Measurements from ENCODE around the gene ARL6.

The ARL6 gene, protein sequence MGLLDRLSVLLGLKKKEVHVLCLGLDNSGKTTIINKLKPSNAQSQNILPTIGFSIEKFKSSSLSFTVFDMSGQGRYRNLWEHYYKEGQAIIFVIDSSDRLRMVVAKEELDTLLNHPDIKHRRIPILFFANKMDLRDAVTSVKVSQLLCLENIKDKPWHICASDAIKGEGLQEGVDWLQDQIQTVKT

DNA sequence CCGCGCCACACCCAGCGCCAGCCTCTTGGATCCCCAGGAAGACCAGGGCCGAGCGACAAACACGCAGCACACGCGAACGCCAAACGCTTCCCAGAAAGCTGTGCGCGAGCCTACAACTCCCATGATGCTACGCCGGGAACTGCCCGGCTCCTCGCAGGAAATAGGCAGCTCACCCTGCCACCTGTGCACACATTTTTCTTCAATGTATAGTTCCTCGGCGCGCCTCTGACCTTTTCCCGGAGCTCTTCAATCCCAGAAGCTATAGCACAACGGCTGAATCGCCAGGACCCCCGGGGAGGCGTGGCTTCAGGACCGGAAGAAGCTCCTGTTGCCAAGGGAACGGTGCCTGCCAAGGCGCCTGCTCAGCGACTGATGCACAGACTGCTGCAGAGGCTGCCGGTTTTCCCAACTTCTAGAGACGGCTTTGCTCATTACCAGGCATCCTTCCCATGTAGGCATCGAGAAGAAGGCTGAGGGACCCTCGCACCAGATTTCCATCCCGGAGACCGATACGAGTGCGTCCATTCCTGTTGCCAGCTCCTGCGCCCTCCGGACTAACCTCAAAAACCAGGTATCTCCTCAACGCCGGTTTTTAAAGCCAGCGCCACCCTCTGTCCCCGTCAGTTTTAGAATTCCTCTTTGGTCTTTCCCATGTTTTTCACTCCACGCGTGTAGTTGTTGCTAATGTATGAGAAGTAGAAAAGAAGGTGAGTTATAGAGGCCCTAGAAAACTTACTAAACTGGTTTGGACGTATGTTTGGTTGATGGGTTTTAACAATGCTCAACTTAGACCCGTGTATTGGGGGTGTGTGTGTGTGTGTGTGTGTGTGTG, at the start of gene ARL6:
Gene ARL6, plus strand, starts transcription at position 352 of the 832 bp plus-strand sequence. CDS start 3,350 bp downstream, outside the sequence.
- peak; percentile 83 for DNase-seq

DNA sequence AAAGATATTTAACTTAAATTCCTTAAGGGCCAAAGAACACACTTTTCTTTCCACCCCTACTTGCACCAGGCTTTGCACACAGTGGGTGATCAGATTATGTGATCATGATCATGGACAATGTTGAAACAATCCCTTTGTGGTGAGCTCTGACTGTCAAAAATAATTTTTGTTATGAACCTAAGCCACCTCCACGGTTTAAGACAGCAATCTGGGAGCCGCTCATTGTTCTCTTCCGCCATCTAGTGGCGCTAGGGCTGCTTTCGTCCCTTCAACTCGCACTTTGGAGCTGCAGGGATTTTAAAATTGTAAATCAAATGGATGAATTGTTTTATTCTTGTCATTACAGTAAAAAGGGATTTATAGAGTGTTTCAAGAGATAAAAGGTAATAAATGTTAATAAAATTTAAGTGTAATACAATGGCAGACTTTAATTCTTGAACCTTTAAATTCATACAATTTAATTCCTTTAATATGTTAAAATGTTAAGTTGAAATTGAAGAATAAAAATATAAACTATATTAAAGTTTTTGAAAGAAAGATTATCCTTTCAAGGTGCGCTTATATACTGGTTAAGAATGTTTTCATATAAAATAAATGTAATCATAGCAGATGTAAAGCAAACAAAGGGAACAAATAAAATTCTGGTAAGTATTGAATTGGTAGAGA, 45.3 kb upstream of the ARL6 start:
- peak; percentile 66 for DNase-seq

DNA sequence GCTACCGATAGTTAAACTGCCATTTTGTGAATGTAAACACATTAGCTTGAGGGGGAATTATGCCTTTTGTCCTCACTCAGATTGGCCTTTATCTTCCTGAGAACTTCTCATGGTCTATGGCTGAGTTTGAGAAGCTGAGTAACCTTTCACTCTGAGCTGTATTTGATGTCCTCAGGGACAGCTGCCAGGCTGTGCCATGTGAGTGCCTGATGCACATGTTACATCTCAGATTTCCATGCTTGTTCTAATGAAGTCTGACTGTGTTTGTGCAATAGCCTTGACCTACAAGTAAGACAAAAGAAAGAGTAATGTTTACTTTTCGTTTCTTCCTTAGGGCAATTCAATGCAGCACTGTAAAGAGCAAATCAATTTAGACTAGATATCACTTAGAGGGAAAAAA, 44.1 kb upstream of the ARL6 start:
- no peak for DNase-seq

DNA sequence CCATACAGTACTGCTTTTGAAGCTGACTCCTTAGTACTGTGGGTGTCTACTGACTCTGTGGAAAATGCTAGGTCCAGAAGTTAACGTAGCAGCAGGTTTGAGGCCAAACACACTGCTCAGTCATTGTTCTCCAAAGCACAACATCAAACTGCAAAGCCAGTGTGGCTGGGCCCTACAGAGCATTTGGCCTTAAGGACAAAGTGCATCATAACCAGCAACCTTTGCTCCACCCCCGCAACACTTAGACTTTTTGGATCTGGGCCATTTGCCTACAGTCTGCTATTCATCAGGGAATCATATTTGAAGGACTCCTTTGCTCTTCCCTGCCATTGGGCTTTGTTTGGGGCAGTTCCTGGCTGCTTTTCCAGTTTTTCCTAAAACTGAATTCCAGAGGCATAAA, 43.1 kb upstream of the ARL6 start:
- DNase-seq = no peak

DNA sequence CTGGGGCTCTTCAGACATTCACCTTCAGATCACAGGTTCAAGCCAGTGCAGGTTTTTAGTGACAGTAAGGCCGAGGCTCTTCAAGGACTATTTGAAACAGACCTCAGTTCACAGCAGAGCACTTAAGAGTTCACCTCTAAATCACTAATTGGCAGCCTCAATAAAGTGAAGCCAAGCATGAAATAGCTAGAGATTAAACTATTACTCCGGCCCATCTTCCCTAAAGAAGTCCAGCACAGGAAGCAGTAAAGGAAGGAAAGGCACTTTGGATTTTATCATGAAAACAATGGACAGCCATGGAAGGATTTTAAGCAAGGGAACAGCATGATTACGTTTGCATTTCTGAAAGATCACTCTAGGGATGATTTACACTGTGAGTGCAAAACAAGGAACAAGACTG, 27.6 kb upstream of the ARL6 start:
- no peak for DNase-seq

DNA sequence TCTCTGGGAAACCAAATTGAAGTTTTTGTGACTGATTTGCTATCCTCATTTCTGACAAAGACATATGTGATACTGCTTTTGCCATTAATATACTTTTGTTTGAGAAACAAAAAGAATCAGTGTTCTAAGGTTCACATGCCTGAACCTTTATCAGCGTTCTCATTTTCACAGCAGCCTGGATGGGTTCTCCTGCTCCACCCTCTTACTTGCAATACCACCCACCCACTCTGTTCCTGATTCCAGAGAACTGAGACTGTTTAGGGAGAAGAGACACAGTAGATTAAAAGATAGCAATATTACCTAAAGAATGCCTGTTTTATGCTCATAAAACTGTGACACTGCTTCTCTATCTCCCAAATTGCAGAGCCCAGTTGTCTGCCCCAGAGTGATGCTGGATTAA, 25.8 kb upstream of the ARL6 start:
- no peak for DNase-seq

DNA sequence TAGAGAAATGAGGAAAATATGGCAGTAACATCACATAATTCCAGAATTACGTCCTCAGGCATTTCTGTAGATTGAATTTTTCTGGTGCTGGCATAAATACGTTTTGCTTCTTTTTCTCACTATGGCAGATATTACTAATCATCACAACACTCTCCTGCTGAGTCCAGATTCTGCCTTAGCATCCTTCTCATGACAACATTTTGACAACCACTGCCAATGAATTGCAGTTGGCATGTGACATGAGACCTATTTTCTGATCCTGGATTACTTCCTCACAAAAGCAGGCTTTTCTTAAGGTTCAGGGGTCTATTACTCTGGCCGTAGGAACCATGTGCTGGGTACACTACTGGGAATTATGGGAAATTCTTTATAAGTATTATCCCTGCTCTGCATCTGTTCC, 22.5 kb upstream of the ARL6 start:
- DNase-seq = no peak

DNA sequence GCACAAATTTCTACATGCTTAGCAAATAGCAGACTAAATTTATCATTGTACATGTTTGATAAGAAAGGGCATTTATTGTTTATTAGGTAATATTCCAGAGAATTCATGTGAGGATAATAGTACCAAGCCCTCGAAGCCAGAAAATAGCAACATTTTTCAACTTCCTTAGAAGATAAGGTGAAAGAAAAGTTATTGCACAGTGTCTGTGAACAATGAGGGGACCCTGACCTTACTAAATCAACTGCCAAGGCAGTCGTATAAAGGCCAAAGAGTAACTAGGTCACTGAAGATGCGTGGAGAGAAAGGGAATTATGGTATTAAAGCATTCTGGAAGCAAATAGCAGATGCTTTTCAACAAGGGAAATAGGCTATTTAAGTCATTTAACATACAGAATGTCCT, 20.3 kb upstream of the ARL6 start:
- no peak for DNase-seq

DNA sequence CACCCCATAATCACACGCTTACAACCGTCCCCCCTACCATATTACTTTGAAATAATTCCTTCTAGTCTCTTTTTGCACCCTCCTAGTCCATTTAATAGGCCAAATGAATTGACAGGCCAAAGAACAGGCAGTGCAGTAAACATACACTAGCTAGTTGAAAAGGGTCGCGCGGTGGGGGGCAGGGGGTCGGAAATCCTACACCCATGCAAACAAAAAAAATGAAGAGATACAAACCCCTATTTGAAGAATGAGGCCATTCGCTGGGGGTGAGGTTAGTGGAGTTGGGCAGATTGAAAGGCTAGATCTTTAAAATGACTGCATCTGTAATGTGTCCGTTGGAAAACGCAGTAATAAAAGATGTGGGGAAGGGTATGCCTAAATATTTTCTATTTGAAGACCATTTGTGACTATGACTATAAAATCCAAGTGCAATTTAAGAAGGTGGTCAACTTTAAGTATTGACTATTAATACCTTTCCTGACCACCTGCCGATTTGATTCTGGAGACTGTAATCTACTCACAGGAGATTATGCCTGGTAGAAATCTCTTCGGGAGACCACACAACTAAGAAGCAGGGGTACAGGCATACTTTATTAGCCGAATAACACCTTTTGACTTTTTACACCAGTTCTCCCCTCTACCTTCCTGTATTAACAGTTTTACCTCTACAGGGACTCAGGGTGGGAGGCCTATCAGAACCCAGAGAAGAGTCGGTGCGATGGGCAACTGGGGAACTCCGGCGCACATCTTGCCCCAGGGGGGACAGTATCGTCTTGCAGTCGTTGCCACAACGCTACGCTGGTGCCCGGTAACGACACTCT, 762 bp upstream of the ARL6 start:
- DNase-seq = no peak

DNA sequence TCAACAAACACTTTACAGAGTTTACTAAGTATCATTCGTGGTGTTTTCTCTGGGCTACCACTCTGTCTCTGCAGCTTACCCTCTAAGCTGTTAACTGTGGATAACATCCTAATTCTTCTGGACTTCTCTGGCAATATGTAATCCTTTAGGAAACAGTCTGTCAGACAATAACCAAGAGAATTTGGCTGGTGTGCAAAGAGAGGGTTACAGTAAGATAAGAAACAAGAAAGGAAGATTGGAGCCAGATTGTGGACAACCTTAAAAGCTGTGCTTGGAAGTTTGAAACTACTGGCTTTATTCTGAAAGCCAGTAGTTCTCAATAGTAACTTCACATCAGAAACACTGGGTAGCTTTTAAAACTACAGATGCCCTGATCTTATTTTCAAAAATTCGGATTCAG, 778 bp downstream of the ARL6 start:
- no peak for DNase-seq

DNA sequence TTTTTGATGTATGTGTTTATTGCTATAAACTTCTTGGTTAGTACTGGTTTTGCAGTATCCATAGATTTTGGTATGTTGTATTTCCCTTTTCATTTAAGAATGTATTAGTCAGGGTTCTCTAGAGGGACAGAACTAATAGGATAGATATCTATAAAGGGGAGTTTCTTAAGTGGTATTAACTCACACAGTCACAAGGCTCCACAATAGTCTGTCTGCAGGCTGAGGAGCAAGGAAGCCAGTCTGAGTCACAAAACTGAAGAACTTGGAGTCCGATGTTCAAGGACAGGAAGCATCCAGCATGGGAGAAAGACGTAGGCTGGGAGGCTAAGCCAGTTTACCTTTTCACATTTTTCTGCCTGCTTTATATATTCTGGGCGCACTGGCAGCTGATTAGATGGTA, 8.4 kb downstream of the ARL6 start:
- no peak for DNase-seq

DNA sequence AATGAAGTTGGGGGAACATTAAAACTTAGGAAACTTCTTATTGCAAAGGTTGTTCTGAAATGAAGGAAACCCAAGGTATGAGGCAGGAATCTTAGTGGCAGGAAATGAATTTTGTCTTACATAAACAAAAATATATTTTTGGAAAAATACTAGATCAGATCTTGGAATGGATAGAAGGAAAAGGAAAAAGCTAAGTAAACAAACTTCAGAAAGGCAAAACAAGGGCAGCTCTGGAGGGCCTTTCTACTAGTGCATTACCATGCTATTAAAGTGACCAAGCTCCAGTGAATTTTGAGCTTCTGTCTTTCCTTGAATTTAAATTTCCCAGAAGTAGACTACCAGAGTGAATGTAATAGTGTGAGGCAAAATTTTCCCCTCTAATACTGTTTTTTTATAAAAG, 13.6 kb downstream of the ARL6 start:
- DNase-seq = no peak

DNA sequence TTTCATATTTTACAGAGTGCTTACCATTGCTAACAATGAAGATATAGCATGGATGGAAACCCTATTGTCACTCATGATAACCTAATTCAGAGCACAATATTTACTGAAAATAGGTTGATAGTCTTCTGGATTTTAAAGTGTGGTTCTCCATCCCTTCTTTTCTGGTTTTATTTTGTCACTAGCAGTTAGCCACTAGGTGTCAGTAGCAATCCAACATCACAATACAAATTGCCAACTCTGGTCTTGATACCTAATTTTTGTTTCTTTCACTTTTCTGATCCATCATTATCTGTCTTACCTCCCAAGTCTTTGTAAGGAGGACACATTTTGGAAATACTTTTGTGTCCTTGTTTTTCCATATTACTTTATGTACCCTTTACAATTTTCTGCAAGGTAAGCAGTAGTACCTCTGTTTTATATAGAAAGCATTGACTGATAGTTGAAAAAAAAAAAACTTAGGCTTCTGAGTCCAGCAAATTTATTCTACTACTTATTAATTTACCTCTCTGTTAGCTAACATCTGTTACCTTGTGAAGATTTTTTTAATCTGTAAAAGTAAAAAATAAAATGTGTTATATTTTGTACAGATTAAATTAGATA, 29.0 kb downstream of the ARL6 start:
- DNase-seq = peak; percentile 62

DNA sequence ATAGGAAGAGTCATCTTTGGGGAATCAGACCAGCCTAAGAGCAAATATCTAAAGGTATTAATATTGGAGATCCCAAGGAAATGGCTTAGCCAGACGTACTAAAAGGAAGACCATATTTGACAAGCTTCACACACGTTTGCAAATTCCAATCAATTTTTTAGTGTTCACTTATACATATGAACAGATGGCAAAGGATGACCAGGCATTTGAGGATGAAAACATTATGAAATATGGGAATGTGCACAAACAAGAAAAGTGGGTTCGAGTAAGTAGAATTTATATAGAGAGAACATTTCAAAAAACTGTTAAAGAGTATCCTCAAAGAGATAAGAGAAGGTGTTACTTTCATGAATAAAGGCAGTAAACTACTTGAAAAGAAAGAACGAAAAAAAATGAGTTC, 31.4 kb downstream of the ARL6 start:
- no peak for DNase-seq

DNA sequence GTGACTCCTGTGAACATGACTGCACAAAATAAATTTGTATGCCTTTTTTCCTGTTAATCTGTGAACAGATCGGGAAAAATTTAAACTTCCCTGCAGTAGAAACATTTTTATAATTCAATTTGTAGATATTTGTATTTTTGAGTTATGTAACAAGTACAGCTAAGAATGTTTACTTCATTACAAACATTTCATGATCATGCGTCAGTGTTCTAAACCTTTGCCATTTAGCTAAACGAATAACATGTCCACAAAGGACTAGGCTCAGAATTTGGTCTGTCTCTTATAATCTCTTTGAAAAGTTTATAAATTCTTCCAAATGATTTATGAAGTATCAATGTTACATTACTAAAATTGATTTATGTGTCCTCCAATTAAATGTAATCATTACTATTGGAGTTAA, 39.9 kb downstream of the ARL6 start:
- no peak for DNase-seq

DNA sequence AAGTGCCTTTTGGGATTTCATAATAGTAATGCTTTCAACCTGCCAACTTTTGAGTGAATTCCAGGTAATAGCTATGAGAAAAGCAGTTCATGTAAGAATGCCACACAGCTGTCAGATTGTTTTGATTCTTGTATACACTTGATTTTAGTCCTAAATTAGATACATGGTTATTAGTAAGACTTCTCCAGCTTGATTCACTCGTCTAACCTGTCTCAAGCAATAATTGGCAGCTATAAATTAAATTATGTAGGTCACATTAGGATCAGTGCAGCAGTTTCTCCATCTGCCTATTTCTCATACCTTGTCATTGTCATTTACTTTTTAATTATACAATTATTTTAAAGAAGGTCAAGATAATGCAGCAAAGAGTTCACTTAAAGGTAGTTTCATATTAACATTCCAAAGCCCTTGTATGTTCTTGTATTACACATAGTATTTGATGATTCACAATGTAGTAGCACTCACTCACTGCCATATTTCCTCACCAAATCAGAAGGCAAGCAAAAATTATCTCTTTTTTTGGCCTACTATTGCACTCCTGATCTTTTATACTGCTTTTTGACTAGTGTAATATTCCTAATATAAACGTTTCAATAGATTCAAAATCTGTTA, 46.3 kb downstream of the ARL6 start:
- no peak for DNase-seq

DNA sequence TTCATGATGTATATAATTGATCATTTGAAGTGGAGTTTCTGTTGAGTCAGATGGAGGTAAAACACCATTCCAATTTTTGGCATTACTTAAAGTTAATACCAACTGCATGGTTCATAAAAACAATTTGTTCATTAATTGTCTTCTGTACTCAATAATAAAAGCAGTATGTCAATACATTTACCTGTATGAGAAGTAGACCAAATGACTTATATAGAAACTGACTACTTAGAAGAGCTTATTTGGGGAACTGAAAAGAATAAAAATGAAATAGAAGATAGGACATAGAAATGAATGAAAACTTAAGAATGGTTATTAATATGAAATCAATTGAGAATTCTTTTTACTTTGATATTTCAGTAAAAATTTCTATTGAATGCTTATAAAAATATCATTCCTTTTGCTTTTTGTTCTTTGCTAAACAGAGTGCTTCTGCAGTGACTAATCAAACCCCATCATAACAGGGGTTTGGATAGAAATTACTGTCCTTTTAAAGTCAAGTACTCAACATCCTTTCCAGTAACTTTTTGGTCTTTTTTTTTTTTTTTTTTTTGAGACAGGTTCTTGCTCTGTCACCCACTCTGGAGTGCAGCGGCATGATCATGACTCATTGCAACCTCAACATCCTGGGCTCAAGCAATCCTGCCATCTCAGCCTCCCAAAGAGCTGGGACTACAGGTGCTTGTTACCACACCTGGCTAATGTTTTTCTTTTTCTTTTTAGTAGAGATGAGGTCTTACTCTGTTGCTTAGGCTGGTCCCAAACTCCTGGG, 50.8 kb downstream of the ARL6 start:
- DNase-seq = no peak

DNA sequence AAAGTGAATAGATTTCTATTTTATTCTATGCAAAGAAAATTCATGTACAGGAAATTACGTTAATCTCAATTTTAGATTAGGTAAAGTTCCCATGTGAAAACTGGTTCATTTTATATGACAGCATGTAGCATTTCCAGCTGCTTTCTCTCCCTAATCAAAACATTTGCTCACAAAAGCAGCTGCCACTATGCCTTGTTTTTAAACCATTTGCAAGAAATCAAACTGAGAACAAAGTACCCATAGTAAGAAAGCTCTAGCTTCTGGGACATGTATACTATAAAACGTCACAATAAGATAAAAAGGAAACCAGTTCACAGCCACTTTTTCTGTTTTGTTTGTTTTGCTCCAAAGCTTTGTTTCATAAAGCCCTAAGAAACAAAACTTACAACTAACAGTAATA, 52.3 kb downstream of the ARL6 start:
- no peak for DNase-seq

DNA sequence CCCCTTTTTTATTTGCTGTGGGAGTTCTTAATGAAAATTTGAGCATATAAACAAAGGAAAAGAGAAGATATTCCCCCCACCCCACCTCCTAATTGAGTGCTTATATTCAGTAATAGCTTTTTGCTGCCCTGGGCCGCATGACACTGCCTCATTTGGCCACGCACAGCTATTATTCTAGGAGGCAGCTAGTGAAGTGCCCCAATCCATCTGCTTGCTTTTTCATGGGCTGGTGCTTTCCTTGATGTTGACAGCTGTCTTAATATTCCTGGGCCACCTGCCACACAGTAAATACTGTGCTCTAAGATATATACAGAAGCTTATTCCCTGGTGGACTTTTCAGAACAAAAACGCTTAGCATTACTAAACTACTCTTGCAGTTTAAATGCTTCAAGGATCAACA, 53.4 kb downstream of the ARL6 start:
- DNase-seq = no peak

DNA sequence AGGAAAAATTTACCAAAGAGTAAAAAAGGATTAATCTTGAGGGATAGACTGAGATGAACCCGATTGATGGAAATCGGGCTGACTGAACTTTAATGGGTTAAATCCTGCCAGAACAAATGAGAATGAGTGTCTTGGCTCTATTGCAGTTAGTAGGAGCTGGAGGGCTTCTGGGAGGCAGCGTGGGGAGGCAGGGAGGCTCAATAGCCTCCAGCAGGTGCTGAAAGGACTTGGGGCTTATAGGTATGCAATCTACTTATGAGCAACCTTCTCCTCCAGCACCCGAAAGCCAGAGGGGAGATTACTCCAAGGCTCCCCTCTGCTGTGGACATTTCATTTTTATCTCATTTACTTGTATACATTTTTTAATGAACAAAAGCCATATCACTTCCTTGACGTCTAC, 56.2 kb downstream of the ARL6 start:
- DNase-seq = no peak

DNA sequence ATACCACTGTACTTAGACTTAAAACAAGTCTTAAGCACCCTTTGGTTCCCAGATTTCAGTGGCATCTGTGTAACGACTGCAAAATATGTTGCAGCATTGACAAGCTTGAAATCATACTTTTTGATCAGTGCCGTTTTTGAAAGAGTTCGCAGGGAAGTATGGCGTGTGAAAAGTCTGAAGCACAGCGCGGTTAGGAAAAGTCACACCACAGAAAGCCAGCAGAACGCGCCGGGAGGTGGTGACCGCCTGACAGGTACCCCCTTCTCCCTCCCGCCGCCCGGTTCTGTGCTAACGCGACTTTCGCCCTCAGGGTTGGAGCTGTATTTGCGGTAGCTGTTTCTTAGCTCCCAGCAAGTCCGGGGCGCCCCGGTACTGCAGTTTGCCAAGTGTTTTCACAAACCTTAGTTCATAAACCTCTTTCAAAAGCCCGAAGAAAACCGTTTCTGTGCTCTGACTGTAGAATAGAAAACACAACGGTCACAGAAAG, 56.8 kb downstream of the ARL6 start:
- DNase-seq = peak; percentile 5

Measured in suppressor macrophage treated with lipopolysaccharide for 4 hours (primary cell).